ENCODE data around the gene CENPP. TPM values are rescaled to one million over a fixed set of nuclear protein-coding genes. Genes with fewer than 3 reads are reported as not detected.

Gene CENPP
- total RNA-seq, 3 donors from 2014 or later (not counting 1 experiment from before 2014, with no cell fraction given): 10.3 to 14.5 (median 12.1) TPM

- WGBS (ENCODE audit: insufficient coverage): 67% methylated on average over 2 of the region's 2 CpGs
- Histone ChIP-seq H3K27ac (ENCODE audit: low read length) (no peak overlapping the region), H3K9me3 (ENCODE audit: control insufficient read depth, insufficient read depth, low read length) (no peaks in the 10 kb centered on the region), H3K36me3 (ENCODE audit: control insufficient read depth, insufficient read depth, low read length) (peaks cover 5% of the 10 kb centered on the region), H3K4me1 (ENCODE audit: control insufficient read depth, insufficient read depth, low read length) (no peaks in the 10 kb centered on the region), H3K4me3 (ENCODE audit: low read length) (no peak overlapping the region), H3K27me3 (ENCODE audit: control insufficient read depth, insufficient read depth, low read length) (no peaks in the 10 kb centered on the region)
- Mint-ChIP-seq H3K4me1 (no peaks in the 10 kb centered on the region), H3K36me3 (no peaks in the 10 kb centered on the region), H3K4me3 (no peak overlapping the region), H3K27ac (no peak overlapping the region), H3K27me3 (ENCODE audit: low read depth in 2 of 2) (no peaks in the 10 kb centered on the region), H3K9me3 (peaks cover 0 to 8% of the 10 kb centered on the region in 2 donors)
- DNase-seq: no peak
- intact Hi-C loops (cut with micrococcal nuclease): no loop called here
- no peak for TF ChIP-seq CTCF (IDR thresholded peaks at IDR 0.05)
- peak in 1 of 3 donors; percentile 45 for ATAC-seq
Observed at GRCh38 chr9:92607088-92607487, 281.3 kb downstream of the CENPP start.

GRCh38 chr9:92607773-92608172, 282.0 kb downstream of the CENPP start:
- no peak for ATAC-seq
- intact Hi-C loops (cut with micrococcal nuclease): no loop called here
- peaks cover 0 to 8% of the 10 kb centered on the region in 2 donors for H3K9me3 Mint-ChIP-seq
- TF ChIP-seq CTCF (IDR thresholded peaks at IDR 0.05): no peak
- no peaks in the 10 kb centered on the region for H3K27me3 ChIP-seq (ENCODE audit: control insufficient read depth, insufficient read depth, low read length)
- peaks cover 10% of the 10 kb centered on the region for H3K36me3 ChIP-seq (ENCODE audit: control insufficient read depth, insufficient read depth, low read length)
- H3K4me1 Mint-ChIP-seq: no peaks in the 10 kb centered on the region
- H3K4me1 ChIP-seq (ENCODE audit: control insufficient read depth, insufficient read depth, low read length): no peaks in the 10 kb centered on the region
- no peaks in the 10 kb centered on the region for H3K9me3 ChIP-seq (ENCODE audit: control insufficient read depth, insufficient read depth, low read length)
- H3K27ac ChIP-seq (ENCODE audit: low read length): no peak overlapping the region
- no peaks in the 10 kb centered on the region for H3K27me3 Mint-ChIP-seq (ENCODE audit: low read depth in 2 of 2)
- WGBS (ENCODE audit: insufficient coverage): 77% methylated on average over 4 of the region's 4 CpGs
- H3K36me3 Mint-ChIP-seq: no peaks in the 10 kb centered on the region
- DNase-seq: no peak
- H3K4me3 ChIP-seq (ENCODE audit: low read length): no peak overlapping the region
- no peak overlapping the region for H3K4me3 Mint-ChIP-seq
- no peak overlapping the region for H3K27ac Mint-ChIP-seq

- H3K9me3 Mint-ChIP-seq: peaks cover 0 to 8% of the 10 kb centered on the region in 2 donors
- H3K27ac Mint-ChIP-seq: no peak overlapping the region
- intact Hi-C loops (cut with micrococcal nuclease): no loop called here
Observed at GRCh38 chr9:92608241-92608908, 282.6 kb downstream of the CENPP start.

More at GRCh38 chr9:92608241-92608908, 282.6 kb downstream of the CENPP start:
- Histone ChIP-seq H3K4me3 (ENCODE audit: low read length) (no peak overlapping the region), H3K9me3 (ENCODE audit: control insufficient read depth, insufficient read depth, low read length) (no peaks in the 10 kb centered on the region), H3K36me3 (ENCODE audit: control insufficient read depth, insufficient read depth, low read length) (peaks cover 13% of the 10 kb centered on the region), H3K4me1 (ENCODE audit: control insufficient read depth, insufficient read depth, low read length) (no peaks in the 10 kb centered on the region), H3K27ac (ENCODE audit: low read length) (no peak overlapping the region), H3K27me3 (ENCODE audit: control insufficient read depth, insufficient read depth, low read length) (no peaks in the 10 kb centered on the region)
- Mint-ChIP-seq H3K27me3 (ENCODE audit: low read depth in 2 of 2) (no peaks in the 10 kb centered on the region), H3K36me3 (no peaks in the 10 kb centered on the region), H3K4me3 (no peak overlapping the region), H3K4me1 (no peaks in the 10 kb centered on the region)
- 94% methylated on average over 8 of the region's 10 CpGs for WGBS (ENCODE audit: insufficient coverage)
- DNase-seq (no peak), ATAC-seq (no peak)
- TF ChIP-seq CTCF (IDR thresholded peaks at IDR 0.05): no peak

Data from natural killer cell (primary cell).